ENCODE results near the gene RAB34. TPM values are rescaled to one million over a fixed set of nuclear protein-coding genes. Genes with fewer than 3 reads are reported as not detected.

The RAB34 gene
- total RNA-seq, 1 experiment from 2014 or later = 284 TPM

DNA sequence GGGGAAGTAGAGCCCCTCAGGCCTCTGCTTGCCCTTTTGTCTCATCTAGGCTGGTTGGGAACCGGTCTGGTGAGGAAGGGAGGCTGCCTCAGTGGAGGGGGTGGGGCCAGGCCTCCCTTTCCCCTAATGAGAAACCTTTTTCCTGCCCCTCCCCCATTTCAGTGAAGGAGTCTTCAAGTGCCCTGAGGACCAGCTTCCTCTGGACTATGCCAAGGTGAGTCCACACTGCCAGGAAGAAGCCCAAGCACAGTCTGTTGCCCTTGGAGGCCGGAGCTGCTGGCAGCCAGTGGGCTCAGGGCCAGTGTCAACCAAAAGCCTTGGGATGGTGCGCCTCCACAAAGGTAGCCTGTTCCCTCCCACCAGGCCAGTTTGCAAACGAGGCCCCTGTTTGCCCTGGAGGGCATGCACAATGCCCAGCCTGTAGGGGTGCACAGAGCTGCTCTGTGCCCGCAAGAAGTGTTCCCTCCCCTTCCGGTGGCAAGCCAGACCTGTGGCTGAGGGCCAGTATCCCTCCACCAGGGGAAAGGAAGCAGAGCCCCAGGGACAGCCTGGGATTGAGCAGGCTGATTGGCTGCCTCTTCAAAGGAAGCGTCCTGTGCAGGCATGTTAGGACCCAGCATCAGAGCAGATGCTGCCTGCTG lies 29.5 kb upstream of the RAB34 start:
- intact Hi-C loops (cut with micrococcal nuclease; ENCODE audit: unreplicated experiment) (no loop called here), in situ Hi-C loops (cut with HindIII; ENCODE audit: low pct_unique_long_range_greater_than_20kb, low sequenced_read_pairs) (no loop called here)
- no TSS peak for BruUV-seq (replicated peaks)
- Histone ChIP-seq H3K36me3 (ENCODE audit: control insufficient read depth, insufficient read depth, low read length) (no peaks in the 10 kb centered on the region; the same call in none of the 2 replicates), H3K9me3 (ENCODE audit: control insufficient read depth, insufficient read depth, low read depth, low read length) (no peaks in the 10 kb centered on the region), H3K4me3 (ENCODE audit: low read depth in 2 of 2, low read length in 2 of 2) (peak overlapping the region; percentile 89 to 99; a peak in 3 of 4 replicates), H3K27ac (ENCODE audit: low read length) (peak overlapping the region; percentile 99), H3K4me1 (ENCODE audit: control insufficient read depth, insufficient read depth, low read length) (peaks cover 60% of the 10 kb centered on the region), H3K27me3 (ENCODE audit: control insufficient read depth, insufficient read depth, low read length) (no peaks in the 10 kb centered on the region)
- no peak for DNase-seq (ENCODE audit: low read depth, low spot score)
- TF ChIP-seq, protein P1, sequence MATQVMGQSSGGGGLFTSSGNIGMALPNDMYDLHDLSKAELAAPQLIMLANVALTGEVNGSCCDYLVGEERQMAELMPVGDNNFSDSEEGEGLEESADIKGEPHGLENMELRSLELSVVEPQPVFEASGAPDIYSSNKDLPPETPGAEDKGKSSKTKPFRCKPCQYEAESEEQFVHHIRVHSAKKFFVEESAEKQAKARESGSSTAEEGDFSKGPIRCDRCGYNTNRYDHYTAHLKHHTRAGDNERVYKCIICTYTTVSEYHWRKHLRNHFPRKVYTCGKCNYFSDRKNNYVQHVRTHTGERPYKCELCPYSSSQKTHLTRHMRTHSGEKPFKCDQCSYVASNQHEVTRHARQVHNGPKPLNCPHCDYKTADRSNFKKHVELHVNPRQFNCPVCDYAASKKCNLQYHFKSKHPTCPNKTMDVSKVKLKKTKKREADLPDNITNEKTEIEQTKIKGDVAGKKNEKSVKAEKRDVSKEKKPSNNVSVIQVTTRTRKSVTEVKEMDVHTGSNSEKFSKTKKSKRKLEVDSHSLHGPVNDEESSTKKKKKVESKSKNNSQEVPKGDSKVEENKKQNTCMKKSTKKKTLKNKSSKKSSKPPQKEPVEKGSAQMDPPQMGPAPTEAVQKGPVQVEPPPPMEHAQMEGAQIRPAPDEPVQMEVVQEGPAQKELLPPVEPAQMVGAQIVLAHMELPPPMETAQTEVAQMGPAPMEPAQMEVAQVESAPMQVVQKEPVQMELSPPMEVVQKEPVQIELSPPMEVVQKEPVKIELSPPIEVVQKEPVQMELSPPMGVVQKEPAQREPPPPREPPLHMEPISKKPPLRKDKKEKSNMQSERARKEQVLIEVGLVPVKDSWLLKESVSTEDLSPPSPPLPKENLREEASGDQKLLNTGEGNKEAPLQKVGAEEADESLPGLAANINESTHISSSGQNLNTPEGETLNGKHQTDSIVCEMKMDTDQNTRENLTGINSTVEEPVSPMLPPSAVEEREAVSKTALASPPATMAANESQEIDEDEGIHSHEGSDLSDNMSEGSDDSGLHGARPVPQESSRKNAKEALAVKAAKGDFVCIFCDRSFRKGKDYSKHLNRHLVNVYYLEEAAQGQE (IDR thresholded peaks at IDR 0.05; ENCODE audit: insufficient read depth in 1 of 2, low read depth in 2 of 2, low read length in 1 of 2) = no peak
- TF ChIP-seq TCF7L2 (IDR thresholded peaks at IDR 0.05; ENCODE audit: low read depth, low read length) = no peak
- TF ChIP-seq, protein P2, sequence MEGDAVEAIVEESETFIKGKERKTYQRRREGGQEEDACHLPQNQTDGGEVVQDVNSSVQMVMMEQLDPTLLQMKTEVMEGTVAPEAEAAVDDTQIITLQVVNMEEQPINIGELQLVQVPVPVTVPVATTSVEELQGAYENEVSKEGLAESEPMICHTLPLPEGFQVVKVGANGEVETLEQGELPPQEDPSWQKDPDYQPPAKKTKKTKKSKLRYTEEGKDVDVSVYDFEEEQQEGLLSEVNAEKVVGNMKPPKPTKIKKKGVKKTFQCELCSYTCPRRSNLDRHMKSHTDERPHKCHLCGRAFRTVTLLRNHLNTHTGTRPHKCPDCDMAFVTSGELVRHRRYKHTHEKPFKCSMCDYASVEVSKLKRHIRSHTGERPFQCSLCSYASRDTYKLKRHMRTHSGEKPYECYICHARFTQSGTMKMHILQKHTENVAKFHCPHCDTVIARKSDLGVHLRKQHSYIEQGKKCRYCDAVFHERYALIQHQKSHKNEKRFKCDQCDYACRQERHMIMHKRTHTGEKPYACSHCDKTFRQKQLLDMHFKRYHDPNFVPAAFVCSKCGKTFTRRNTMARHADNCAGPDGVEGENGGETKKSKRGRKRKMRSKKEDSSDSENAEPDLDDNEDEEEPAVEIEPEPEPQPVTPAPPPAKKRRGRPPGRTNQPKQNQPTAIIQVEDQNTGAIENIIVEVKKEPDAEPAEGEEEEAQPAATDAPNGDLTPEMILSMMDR (IDR thresholded peaks at IDR 0.05) = no peak
- TF ChIP-seq SIN3A (IDR thresholded peaks at IDR 0.05; ENCODE audit: borderline replicate concordance, insufficient read depth, low read depth, low read length) = no peak
- no peak for TF ChIP-seq POLR2AphosphoS5 (IDR thresholded peaks at IDR 0.05; ENCODE audit: low read depth, low read length)
- no peak for ATAC-seq
- ChIA-PET POLR2A (interaction anchor here (0.6 to 1.1 kb wide), 3 partner anchors 18 to 104 kb away, joined by 3 to 6 read pairs (median 3); partner anchors contain the start of gene NEK8), CTCF (interaction anchor here (0.6 to 8.4 kb wide), 2 partner anchors 19 to 96 kb away, joined by 3 to 123 read pairs; partner anchors contain the start of genes NEK8 and TLCD1)

DNA sequence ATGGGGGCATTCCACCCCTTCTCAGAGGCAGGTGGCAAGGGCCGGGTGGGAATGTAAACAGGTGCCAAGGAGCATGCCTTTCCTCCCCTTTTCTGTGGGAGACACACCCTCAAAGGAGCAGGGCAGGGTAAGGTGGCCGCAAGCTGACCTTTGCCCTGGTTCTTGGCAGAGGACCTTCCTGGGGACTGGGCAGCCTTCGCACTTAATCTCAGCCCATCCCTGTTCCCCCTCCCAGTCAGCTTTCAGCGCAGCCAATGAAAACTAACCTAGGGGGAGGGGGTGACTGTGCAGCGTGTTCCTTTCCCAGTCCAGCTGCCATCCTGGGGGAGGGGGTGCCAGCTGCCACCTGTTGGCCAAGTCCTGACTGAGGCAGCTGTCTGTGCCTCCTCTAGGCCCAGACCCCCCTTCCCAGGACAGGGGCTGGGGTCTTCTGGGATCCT lies 29.0 kb upstream of the RAB34 start:
- DNase-seq (ENCODE audit: low read depth, low spot score) = no peak
- TF ChIP-seq, protein P2 (IDR thresholded peaks at IDR 0.05) = no peak
- TF ChIP-seq POLR2AphosphoS5 (IDR thresholded peaks at IDR 0.05; ENCODE audit: low read depth, low read length) (no peak), SIN3A (IDR thresholded peaks at IDR 0.05; ENCODE audit: borderline replicate concordance, insufficient read depth, low read depth, low read length) (no peak)
- BruUV-seq (replicated peaks) = no TSS peak
- H3K27ac ChIP-seq (ENCODE audit: low read length) = peak overlapping the region; percentile 99
- peak overlapping the region; percentile 89 to 99 for H3K4me3 ChIP-seq (ENCODE audit: low read depth in 2 of 2, low read length in 2 of 2)
- peaks cover 60% of the 10 kb centered on the region for H3K4me1 ChIP-seq (ENCODE audit: control insufficient read depth, insufficient read depth, low read length)
- intact Hi-C loops (cut with micrococcal nuclease; ENCODE audit: unreplicated experiment) = no loop called here
- H3K9me3 ChIP-seq (ENCODE audit: control insufficient read depth, insufficient read depth, low read depth, low read length) = no peaks in the 10 kb centered on the region
- ATAC-seq = no peak
- no peaks in the 10 kb centered on the region for H3K27me3 ChIP-seq (ENCODE audit: control insufficient read depth, insufficient read depth, low read length)
- POLR2A ChIA-PET = interaction anchor here (0.6 to 1.0 kb wide), 3 partner anchors 18 to 154 kb away, joined by 3 to 14 read pairs (median 3); partner anchors contain the start of gene NEK8
- H3K36me3 ChIP-seq (ENCODE audit: control insufficient read depth, insufficient read depth, low read length) = no peaks in the 10 kb centered on the region; the same call in none of the 2 replicates
- CTCF ChIA-PET = interaction anchor here (0.6 to 8.4 kb wide), 2 partner anchors 19 to 97 kb away, joined by 3 to 123 read pairs; partner anchors contain the start of genes NEK8 and TLCD1
- in situ Hi-C loops (cut with HindIII; ENCODE audit: low pct_unique_long_range_greater_than_20kb, low sequenced_read_pairs) = no loop called here
